Lung (tissue), 12 donors: Measurements from ENCODE around the gene MCTP1. TPM values are rescaled to one million over a fixed set of nuclear protein-coding genes. Genes with fewer than 3 reads are reported as not detected.

ENCODE experiments used
- ATAC-seq: fragments of 200-7000 bp; cut with Tn5 transposase; one replicate; pipeline ENCODE4 v1.9.1; 2020; ENCODE audit warnings: moderate number of reproducible peaks; ENCODE audit not compliant: insufficient read depth, low FRiP score
- DNase-seq, 3 donors: peaks; one replicate each; pipeline ENCODE4 v3.0.0-alpha.2; 2013 to 2017
- H3K27ac ChIP-seq, 2 donors: one replicate each; pipeline ENCODE4 v1.5.1; 2013; ENCODE audit warnings: mild to moderate bottlenecking in 2 of 2, moderate library complexity in 2 of 2, control low read depth in 1 of 2, inconsistent platforms in 1 of 2, low read depth in 1 of 2, low read length in 1 of 2
- H3K27me3 ChIP-seq, 3 donors: one replicate each; pipeline ENCODE4 v1.5.1; 2013; ENCODE audit warnings: low read length in 2 of 3; ENCODE audit not compliant: control insufficient read depth in 3 of 3, insufficient read depth in 3 of 3
- H3K36me3 ChIP-seq, 4 donors: one replicate each; pipeline ENCODE4 v1.5.1; 2013; ENCODE audit warnings: low read length in 4 of 4, mild to moderate bottlenecking in 1 of 4, moderate library complexity in 1 of 4; ENCODE audit not compliant: control insufficient read depth in 4 of 4, insufficient read depth in 4 of 4
- H3K4me1 ChIP-seq, 5 donors: one replicate each; pipeline ENCODE4 v1.5.1; 2013; ENCODE audit warnings: low read length in 5 of 5, mild to moderate bottlenecking in 2 of 5, moderate library complexity in 1 of 5; ENCODE audit not compliant: control insufficient read depth in 5 of 5, insufficient read depth in 5 of 5
- H3K4me3 ChIP-seq: one replicate; pipeline ENCODE4 v1.5.1; 2013; ENCODE audit warnings: mild to moderate bottlenecking, control low read depth, moderate library complexity
- H3K9ac ChIP-seq, 2 donors: one replicate each; pipeline ENCODE4 v1.5.1; 2013; ENCODE audit warnings: low read length in 2 of 2, control low read depth in 1 of 2; ENCODE audit not compliant: insufficient read depth in 1 of 2
- H3K9me3 ChIP-seq, 4 donors: one replicate each; pipeline ENCODE4 v1.5.1; 2013; ENCODE audit warnings: low read length in 3 of 4, mild to moderate bottlenecking in 1 of 4, moderate library complexity in 1 of 4; ENCODE audit not compliant: control insufficient read depth in 4 of 4, insufficient read depth in 3 of 4
- WGBS, 2 donors: extraction: QIAGEN DNeasy Blood & Tissue Kit; methylation state at CpG; one replicate each; pipeline ENCODE4 v1.1.7; 2013; 5-methylcytosine and 5-hydroxymethylcytosine counted together
- polyA plus RNA-seq, 2 donors: library from polyadenylated mRNA; stranded (reverse); fragments of 200-250 nt; gene quantifications; one replicate each; pipeline ENCODE4 v1.2.1, GENCODE V29; 2013
- total RNA-seq, 2 donors: library from RNA; depleted of rRNA in 1 of 2; stranded (reverse); fragments of >200 nt in 1 of 2; gene quantifications; one replicate each; pipeline ENCODE4 v1.2.1, GENCODE V29; 2014 to 2021
- TF ChIP-seq, protein P1 (sequence below): IDR thresholded peaks from 2 replicates; pipeline ENCODE4 v1.5.1; 2012; ENCODE audit warnings: mild to moderate bottlenecking; ENCODE audit errors: control extremely low read depth, extremely low read depth
- donor health status: control.
- donor health status: control.
- donor health status: Bipolar disorder and iron deficiency.
- donor health status: healthy.
- donor health status: DM: yes; HTN: yes; CAD: no.

MCTP1 gene
- total and polyA plus RNA-seq, 4 donors: 5.8 to 34.8 (median 27.4) TPM

DNA sequence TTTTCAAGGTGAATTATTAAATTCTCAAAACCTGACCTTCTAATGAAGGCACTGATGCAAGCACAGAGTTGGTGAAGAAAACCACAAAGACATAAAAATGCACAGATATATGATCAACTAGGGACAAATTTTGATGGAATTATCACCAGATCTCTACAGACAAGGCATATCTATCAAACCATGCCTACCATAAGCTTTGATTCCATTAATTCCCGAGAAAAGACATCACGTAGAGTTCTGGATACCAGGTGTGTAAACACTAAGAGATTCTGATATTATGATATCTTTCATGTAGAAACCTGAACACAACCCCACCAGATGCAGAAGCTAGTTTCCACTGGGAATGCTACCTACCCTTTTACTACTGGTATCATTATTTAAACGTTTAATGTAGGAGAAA lies 525.9 kb downstream of the MCTP1 start:
- TF ChIP-seq, protein P1, sequence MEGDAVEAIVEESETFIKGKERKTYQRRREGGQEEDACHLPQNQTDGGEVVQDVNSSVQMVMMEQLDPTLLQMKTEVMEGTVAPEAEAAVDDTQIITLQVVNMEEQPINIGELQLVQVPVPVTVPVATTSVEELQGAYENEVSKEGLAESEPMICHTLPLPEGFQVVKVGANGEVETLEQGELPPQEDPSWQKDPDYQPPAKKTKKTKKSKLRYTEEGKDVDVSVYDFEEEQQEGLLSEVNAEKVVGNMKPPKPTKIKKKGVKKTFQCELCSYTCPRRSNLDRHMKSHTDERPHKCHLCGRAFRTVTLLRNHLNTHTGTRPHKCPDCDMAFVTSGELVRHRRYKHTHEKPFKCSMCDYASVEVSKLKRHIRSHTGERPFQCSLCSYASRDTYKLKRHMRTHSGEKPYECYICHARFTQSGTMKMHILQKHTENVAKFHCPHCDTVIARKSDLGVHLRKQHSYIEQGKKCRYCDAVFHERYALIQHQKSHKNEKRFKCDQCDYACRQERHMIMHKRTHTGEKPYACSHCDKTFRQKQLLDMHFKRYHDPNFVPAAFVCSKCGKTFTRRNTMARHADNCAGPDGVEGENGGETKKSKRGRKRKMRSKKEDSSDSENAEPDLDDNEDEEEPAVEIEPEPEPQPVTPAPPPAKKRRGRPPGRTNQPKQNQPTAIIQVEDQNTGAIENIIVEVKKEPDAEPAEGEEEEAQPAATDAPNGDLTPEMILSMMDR: no peak
- ATAC-seq (no peak), DNase-seq (no peak)
- H3K36me3 ChIP-seq: peaks cover 0 to 2% (median 0%) of the 10 kb centered on the region in 4 donors
- no peaks in the 10 kb centered on the region for H3K9me3 ChIP-seq
- WGBS, 2 donors: 91% methylated on average over 3 of the region's 3 CpGs
- no peak overlapping the region for H3K9ac ChIP-seq
- no peaks in the 10 kb centered on the region for H3K27me3 ChIP-seq
- H3K27ac ChIP-seq: no peak overlapping the region
- H3K4me1 ChIP-seq: no peaks in the 10 kb centered on the region
- H3K4me3 ChIP-seq: no peak overlapping the region

DNA sequence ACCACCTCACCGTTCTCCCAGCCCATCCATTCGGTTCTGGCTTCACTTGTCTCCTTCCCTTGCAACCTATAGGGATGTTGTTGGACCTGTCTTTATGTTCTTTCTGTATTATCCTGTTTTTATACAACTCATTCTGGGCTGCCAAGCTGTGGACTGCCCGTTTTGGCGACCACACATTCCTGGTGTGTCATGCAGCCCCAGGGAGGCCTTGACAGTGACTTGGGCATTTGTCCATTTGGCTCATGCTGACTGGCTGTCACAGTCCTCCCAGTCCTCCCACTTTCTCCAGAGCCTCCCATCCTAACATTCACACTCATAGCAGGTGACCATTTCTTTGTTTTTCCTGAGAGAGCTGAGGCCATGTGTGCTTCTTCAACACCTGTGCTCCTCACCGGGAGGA lies 530.1 kb downstream of the MCTP1 start:
- ATAC-seq: no peak
- Histone ChIP-seq H3K27ac (no peak overlapping the region), H3K9ac (no peak overlapping the region), H3K36me3 (no peaks in the 10 kb centered on the region), H3K4me3 (no peak overlapping the region), H3K4me1 (no peaks in the 10 kb centered on the region), H3K27me3 (no peaks in the 10 kb centered on the region), H3K9me3 (no peaks in the 10 kb centered on the region)
- WGBS, 2 donors: 90 to 94% methylated on average over 5 of the region's 5 CpGs
- TF ChIP-seq, protein P1: no peak
- DNase-seq: no peak

DNA sequence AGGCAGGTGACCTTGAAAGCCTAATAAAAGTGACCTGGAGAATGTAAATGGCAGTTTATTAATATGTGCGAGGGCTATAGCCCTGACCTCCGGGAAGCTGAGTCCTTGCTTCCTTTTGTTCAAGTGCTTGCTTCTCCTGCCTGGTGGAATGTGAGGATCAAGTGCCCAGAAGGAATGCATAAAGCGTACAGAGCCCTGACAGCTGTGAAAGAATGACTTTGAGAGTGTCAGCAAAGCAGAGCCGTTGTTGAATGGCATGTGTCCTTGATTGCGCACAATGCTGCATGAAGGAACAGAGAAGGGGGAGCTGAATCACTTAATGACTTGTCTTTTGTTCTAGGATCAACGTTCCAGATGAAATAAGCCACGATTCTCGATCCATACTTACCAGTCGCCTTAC lies 533.4 kb downstream of the MCTP1 start:
- Histone ChIP-seq H3K27ac (no peak overlapping the region), H3K36me3 (no peaks in the 10 kb centered on the region), H3K4me3 (no peak overlapping the region), H3K27me3 (no peaks in the 10 kb centered on the region), H3K9me3 (no peaks in the 10 kb centered on the region), H3K9ac (no peak overlapping the region), H3K4me1 (no peaks in the 10 kb centered on the region)
- ATAC-seq (peak; percentile 79), DNase-seq (peak in 2 of 3 donors; percentile 21 to 50)
- 71 to 88% methylated on average over 9 of the region's 9 CpGs for WGBS, 2 donors
- TF ChIP-seq, protein P1: no peak

DNA sequence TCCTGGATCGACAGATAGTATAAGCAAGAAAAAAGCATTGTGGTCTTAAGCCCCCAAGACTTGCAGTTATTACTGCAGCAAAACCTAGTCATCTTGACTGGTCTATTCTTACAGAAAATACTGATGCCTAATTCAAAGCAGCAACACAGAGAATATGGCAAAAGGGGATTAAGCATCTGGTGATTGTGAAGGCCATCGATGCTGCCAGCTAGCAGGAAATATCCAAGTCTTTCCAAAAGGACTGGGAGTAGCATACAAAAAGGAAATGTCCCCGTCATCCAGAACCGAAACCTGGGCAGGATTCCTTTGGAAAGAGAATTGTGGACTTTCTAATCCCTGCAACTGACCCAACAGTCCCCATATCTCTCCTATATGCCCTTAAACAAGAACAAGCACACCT lies 534.2 kb downstream of the MCTP1 start:
- Histone ChIP-seq H3K9me3 (no peaks in the 10 kb centered on the region), H3K9ac (no peak overlapping the region), H3K27ac (no peak overlapping the region), H3K4me1 (no peaks in the 10 kb centered on the region), H3K36me3 (no peaks in the 10 kb centered on the region), H3K27me3 (no peaks in the 10 kb centered on the region), H3K4me3 (no peak overlapping the region)
- TF ChIP-seq, protein P1: no peak
- no peak for ATAC-seq
- WGBS, 2 donors: 91 to 98% methylated on average over 4 of the region's 4 CpGs
- no peak for DNase-seq
